Keratinocyte (primary cell): ENCODE data around the gene FCRL1. TPM values are rescaled to one million over a fixed set of nuclear protein-coding genes. Genes with fewer than 3 reads are reported as not detected.

Source experiments
- DNase-seq: peaks from one replicate; pipeline ENCODE4 v3.0.0-alpha.2; 2011; ENCODE audit warnings: low read depth, missing footprints, low spot score
- FAIRE-seq: peaks from 2 replicates; lab custom pipeline; 2011; peaks lifted over from hg19 to GRCh38; lab: Jason Lieb, UNC
- H2AFZ ChIP-seq: 2 replicates; pipeline ENCODE4 v1.6.0; 2012; ENCODE audit warnings: low read length, control low read depth, inconsistent platforms; ENCODE audit not compliant: control insufficient read depth
- H3K27ac ChIP-seq: 2 replicates; pipeline ENCODE4 v1.5.1; 2011; ENCODE audit warnings: low read length; ENCODE audit not compliant: control insufficient read depth, insufficient read depth
- H3K27me3 ChIP-seq: 3 replicates; pipeline ENCODE4 v1.6.0; 2011; ENCODE audit warnings: low read length; ENCODE audit not compliant: control insufficient read depth, insufficient read depth; ENCODE audit errors: extremely low read depth
- H3K36me3 ChIP-seq, 2 experiments: 2 replicates in 1 of 2; 3 replicates in 1 of 2; pipeline ENCODE4 v1.5.1; 2011; ENCODE audit warnings: low read length in 2 of 2, mild to moderate bottlenecking in 1 of 2; ENCODE audit not compliant: control insufficient read depth in 2 of 2, insufficient read depth in 2 of 2; ENCODE audit errors: extremely low read depth in 1 of 2
- H3K4me1 ChIP-seq: 3 replicates; pipeline ENCODE4 v1.5.1; 2011; ENCODE audit warnings: low read length; ENCODE audit not compliant: control insufficient read depth, insufficient read depth; ENCODE audit errors: extremely low read depth
- H3K4me2 ChIP-seq: 3 replicates; pipeline ENCODE4 v1.6.0; 2011; ENCODE audit warnings: low read depth, low read length; ENCODE audit not compliant: control insufficient read depth, insufficient read depth; ENCODE audit errors: extremely low read depth
- H3K4me3 ChIP-seq, 3 experiments: fragments of 200-600 bp in 1 of 3; sonication (generic) in 1 of 3; 2 replicates in 2 of 3; 3 replicates in 1 of 3; pipeline ENCODE4 v1.5.1; 2011 to 2016; ENCODE audit warnings: low read length in 3 of 3, mild to moderate bottlenecking in 3 of 3, control low read depth in 2 of 3, inconsistent platforms in 1 of 3, low read depth in 1 of 3, mixed read lengths in 1 of 3, mixed run types in 1 of 3, moderate library complexity in 1 of 3; ENCODE audit not compliant: control insufficient read depth in 2 of 3, insufficient read depth in 2 of 3; ENCODE audit errors: extremely low read depth in 1 of 3
- H3K79me2 ChIP-seq: 2 replicates; pipeline ENCODE4 v1.6.0; 2012; ENCODE audit warnings: low read length; ENCODE audit not compliant: control insufficient read depth, insufficient read depth
- H3K9ac ChIP-seq: 3 replicates; pipeline ENCODE4 v1.6.0; 2011; ENCODE audit warnings: low read length; ENCODE audit not compliant: control insufficient read depth, insufficient read depth; ENCODE audit errors: extremely low read depth
- H3K9me1 ChIP-seq: 3 replicates; pipeline ENCODE4 v1.6.0; 2011; ENCODE audit warnings: low read length; ENCODE audit not compliant: control insufficient read depth, insufficient read depth; ENCODE audit errors: extremely low read depth
- H3K9me3 ChIP-seq: 2 replicates; pipeline ENCODE4 v1.5.1; 2012; ENCODE audit warnings: low read depth, low read length; ENCODE audit not compliant: control insufficient read depth
- H4K20me1 ChIP-seq: 3 replicates; pipeline ENCODE4 v1.6.0; 2011; ENCODE audit warnings: low read length; ENCODE audit not compliant: control insufficient read depth, insufficient read depth; ENCODE audit errors: extremely low read depth
- EZH2 ChIP-seq: IDR thresholded peaks from one replicate; pipeline ENCODE4 v1.6.1; 2012; ENCODE audit warnings: inconsistent platforms, mild to moderate bottlenecking, low read length, moderate library complexity
- dilution Hi-C: fragments of 300-500 bp; cut with MboI; formaldehyde crosslinking; loops from one replicate; pipeline ENCODE4 v1.7.0; 2020; ENCODE audit warnings: low sequenced_read_pairs; ENCODE audit not compliant: extremely low pct_ligation_motif_present
- polyA plus RNA-seq, 5 experiments: library from polyadenylated mRNA; depleted of rRNA in 3 of 5; stranded (reverse) in 3 of 5; stranded (forward) in 1 of 5; unstranded in 1 of 5; fragments of >200 nt; gene quantifications; 1 replicate in 1 of 5; 2 replicates in 3 of 5; 3 replicates in 1 of 5; pipeline versions ENCODE4 v1.2.1 to v1.2.3, GENCODE V29; 2011 to 2012; ENCODE audit warnings: missing spikeins in 2 of 5, low read depth in 1 of 5, low replicate concordance in 1 of 5
- TF ChIP-seq, protein P1 (sequence below), 3 experiments: IDR thresholded peaks in 1 of 3; conservative IDR thresholded peaks in 1 of 3; optimal IDR thresholded peaks in 1 of 3; 2 replicates in 2 of 3; 3 replicates in 1 of 3; pipeline versions ENCODE3 to v1.5.1; 2011; ENCODE audit warnings: low read length in 3 of 3, mild to moderate bottlenecking in 3 of 3, moderate library complexity in 2 of 3, control low read depth in 1 of 3, inconsistent platforms in 1 of 3; ENCODE audit not compliant: insufficient read depth in 2 of 3; ENCODE audit errors: extremely low read depth in 1 of 3

The FCRL1 gene
- polyA plus RNA-seq, 1 donor (not counting 4 experiments of a cell fraction or from before 2014, with no cell fraction given): not detected

DNA sequence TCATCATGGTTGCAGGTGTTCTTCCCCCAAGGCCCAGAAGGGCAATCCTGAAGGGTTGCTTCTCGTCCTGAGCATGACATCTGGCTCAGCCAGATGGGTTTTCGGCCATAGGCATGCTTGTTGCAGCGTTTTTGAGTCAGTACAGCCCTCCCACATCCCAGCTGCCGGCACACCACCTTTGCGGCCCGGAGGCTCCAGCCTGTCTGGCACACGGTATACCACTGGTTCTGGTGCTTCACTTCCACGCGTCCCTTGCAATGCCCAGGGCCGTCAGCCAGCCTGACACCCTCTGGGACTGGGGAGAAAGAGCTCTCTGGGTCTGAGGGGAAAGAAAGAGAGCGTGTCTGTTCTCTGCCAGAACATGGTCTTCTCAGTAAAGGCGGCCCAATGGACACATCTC, 14.5 kb upstream of the FCRL1 start:
- Histone ChIP-seq H3K79me2 (no peaks in the 10 kb centered on the region), H3K4me1 (no peaks in the 10 kb centered on the region), H2AFZ (no peak overlapping the region), H3K4me3 (no peak overlapping the region), H3K4me2 (no peak overlapping the region), H4K20me1 (no peaks in the 10 kb centered on the region), H3K27ac (no peak overlapping the region), H3K9me1 (no peaks in the 10 kb centered on the region), H3K36me3 (no peaks in the 10 kb centered on the region), H3K9ac (no peak overlapping the region), H3K27me3 (no peaks in the 10 kb centered on the region), H3K9me3 (no peaks in the 10 kb centered on the region)
- TF ChIP-seq, protein P1, sequence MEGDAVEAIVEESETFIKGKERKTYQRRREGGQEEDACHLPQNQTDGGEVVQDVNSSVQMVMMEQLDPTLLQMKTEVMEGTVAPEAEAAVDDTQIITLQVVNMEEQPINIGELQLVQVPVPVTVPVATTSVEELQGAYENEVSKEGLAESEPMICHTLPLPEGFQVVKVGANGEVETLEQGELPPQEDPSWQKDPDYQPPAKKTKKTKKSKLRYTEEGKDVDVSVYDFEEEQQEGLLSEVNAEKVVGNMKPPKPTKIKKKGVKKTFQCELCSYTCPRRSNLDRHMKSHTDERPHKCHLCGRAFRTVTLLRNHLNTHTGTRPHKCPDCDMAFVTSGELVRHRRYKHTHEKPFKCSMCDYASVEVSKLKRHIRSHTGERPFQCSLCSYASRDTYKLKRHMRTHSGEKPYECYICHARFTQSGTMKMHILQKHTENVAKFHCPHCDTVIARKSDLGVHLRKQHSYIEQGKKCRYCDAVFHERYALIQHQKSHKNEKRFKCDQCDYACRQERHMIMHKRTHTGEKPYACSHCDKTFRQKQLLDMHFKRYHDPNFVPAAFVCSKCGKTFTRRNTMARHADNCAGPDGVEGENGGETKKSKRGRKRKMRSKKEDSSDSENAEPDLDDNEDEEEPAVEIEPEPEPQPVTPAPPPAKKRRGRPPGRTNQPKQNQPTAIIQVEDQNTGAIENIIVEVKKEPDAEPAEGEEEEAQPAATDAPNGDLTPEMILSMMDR (optimal IDR thresholded peaks at IDR 0.05 in 1 of 3, IDR thresholded peaks at IDR 0.05 in 1 of 3, conservative IDR thresholded peaks at IDR 0.05 in 1 of 3; ENCODE audit: extremely low read depth in 1 of 3, insufficient read depth in 2 of 3, low read length in 3 of 3): no peak
- TF ChIP-seq EZH2: no peak
- dilution Hi-C loops: no loop called here
- FAIRE-seq (no peak), DNase-seq (no peak)

DNA sequence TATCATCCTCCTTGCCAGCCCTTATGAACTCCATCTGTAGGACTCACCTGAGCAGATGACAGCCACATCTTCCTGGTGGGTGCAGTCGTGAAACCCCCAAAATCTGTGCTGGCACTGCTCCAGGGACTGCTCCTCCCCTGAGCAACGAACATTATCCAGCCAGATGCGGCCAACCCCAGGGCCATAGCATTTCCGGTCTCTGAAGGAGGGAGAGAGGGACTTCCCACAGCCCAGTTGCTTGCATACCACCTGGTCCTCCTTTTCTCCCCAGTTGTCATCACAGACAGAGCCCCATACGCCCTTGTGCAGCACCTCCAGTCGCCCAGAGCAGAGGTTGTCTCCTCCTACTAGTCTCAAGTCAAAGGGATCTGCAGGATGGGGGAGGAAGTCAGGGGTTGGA, 13.2 kb upstream of the FCRL1 start:
- dilution Hi-C loops: no loop called here
- Histone ChIP-seq H3K4me1 (no peaks in the 10 kb centered on the region), H3K36me3 (no peaks in the 10 kb centered on the region), H3K27ac (no peak overlapping the region), H3K27me3 (no peaks in the 10 kb centered on the region), H3K4me3 (no peak overlapping the region), H3K4me2 (no peak overlapping the region), H4K20me1 (no peaks in the 10 kb centered on the region), H2AFZ (no peak overlapping the region), H3K9me3 (no peaks in the 10 kb centered on the region), H3K9ac (no peak overlapping the region), H3K79me2 (no peaks in the 10 kb centered on the region), H3K9me1 (no peaks in the 10 kb centered on the region)
- no peak for TF ChIP-seq EZH2
- TF ChIP-seq, protein P1 (optimal IDR thresholded peaks at IDR 0.05 in 1 of 3, IDR thresholded peaks at IDR 0.05 in 1 of 3, conservative IDR thresholded peaks at IDR 0.05 in 1 of 3; ENCODE audit: extremely low read depth in 1 of 3, insufficient read depth in 2 of 3, low read length in 3 of 3): no peak
- FAIRE-seq (no peak), DNase-seq (no peak)
